Endothelial cell of umbilical vein (primary cell): Measurements from ENCODE around the gene OR51E2.

Experiments
- EZH2 ChIP-seq: IDR thresholded peaks from 2 replicates; pipeline ENCODE4 v1.6.1; 2012; ENCODE audit warnings: borderline replicate concordance, low read depth, mild to moderate bottlenecking, moderate library complexity, low read length, inconsistent platforms; ENCODE audit not compliant: severe bottlenecking
- FOS ChIP-seq: IDR thresholded peaks from 2 replicates; pipeline ENCODE4 v1.6.1; 2011; ENCODE audit warnings: mild to moderate bottlenecking, low read length, moderate library complexity, borderline replicate concordance; ENCODE audit not compliant: insufficient read depth
- MYC ChIP-seq: IDR thresholded peaks from one replicate; pipeline ENCODE4 v1.6.1; 2011; ENCODE audit warnings: mild to moderate bottlenecking, low read depth, low read length
- POLR2A ChIP-seq: IDR thresholded peaks from 2 replicates; pipeline ENCODE4 v1.6.1; 2012; ENCODE audit warnings: low read depth, mild to moderate bottlenecking, control low read depth, low read length
- POLR2AphosphoS5 ChIP-seq: IDR thresholded peaks from 2 replicates; pipeline ENCODE4 v1.6.1; 2012; ENCODE audit warnings: low read depth, mild to moderate bottlenecking, control low read depth, low read length, moderate library complexity; ENCODE audit not compliant: insufficient read depth
- TF ChIP-seq, protein P1 (sequence below), 2 donors: IDR thresholded peaks; 1 replicate in 1 of 2; 2 replicates in 1 of 2; pipeline ENCODE4 v1.5.1; 2011; ENCODE audit warnings: low read length in 2 of 2, mild to moderate bottlenecking in 2 of 2, moderate library complexity in 2 of 2, control low read depth in 1 of 2, inconsistent platforms in 1 of 2, low read depth in 1 of 2; ENCODE audit not compliant: insufficient read depth in 1 of 2; ENCODE audit errors: extremely low read depth in 1 of 2

- no peak for TF ChIP-seq POLR2AphosphoS5
- no peak for TF ChIP-seq POLR2A
- no peak for TF ChIP-seq EZH2
- TF ChIP-seq, protein P1, sequence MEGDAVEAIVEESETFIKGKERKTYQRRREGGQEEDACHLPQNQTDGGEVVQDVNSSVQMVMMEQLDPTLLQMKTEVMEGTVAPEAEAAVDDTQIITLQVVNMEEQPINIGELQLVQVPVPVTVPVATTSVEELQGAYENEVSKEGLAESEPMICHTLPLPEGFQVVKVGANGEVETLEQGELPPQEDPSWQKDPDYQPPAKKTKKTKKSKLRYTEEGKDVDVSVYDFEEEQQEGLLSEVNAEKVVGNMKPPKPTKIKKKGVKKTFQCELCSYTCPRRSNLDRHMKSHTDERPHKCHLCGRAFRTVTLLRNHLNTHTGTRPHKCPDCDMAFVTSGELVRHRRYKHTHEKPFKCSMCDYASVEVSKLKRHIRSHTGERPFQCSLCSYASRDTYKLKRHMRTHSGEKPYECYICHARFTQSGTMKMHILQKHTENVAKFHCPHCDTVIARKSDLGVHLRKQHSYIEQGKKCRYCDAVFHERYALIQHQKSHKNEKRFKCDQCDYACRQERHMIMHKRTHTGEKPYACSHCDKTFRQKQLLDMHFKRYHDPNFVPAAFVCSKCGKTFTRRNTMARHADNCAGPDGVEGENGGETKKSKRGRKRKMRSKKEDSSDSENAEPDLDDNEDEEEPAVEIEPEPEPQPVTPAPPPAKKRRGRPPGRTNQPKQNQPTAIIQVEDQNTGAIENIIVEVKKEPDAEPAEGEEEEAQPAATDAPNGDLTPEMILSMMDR (IDR thresholded peaks at IDR 0.05; ENCODE audit: extremely low read depth in 1 of 2, insufficient read depth in 1 of 2, low read depth in 1 of 2, low read length in 2 of 2), result no peak
- TF ChIP-seq MYC, result no peak
- TF ChIP-seq FOS, result no peak
Observed at GRCh38 chr11:4672470-4672869, 25.2 kb downstream of the OR51E2 start.
